Activated CD8-positive, alpha-beta T cell treated with anti-CD3 and anti-CD28 coated beads for 36 hours (primary cell): ENCODE data around the gene TBC1D22A. TPM values are rescaled to one million over a fixed set of nuclear protein-coding genes. Genes with fewer than 3 reads are reported as not detected.

Experiments used
- ATAC-seq: fragments of 200-7000 bp; cut with Tn5 transposase; one replicate; pipeline ENCODE4 v1.10.0; 2021; ENCODE audit warnings: mild to moderate bottlenecking, moderate library complexity
- CTCF ChIA-PET: fragments of 350-600 bp; sonication (Branson Sonifier 250); formaldehyde crosslinking; loops from one replicate; lab custom pipeline; 2021; ENCODE audit warnings: antibody characterized with exemption; lab: Charles Lee
- POLR2A ChIA-PET: fragments of 350-600 bp; sonication (Branson Sonifier 250); formaldehyde crosslinking; loops from one replicate; lab custom pipeline; 2021; ENCODE audit warnings: antibody characterized with exemption; lab: Charles Lee
- DNase-seq: peaks from one replicate; pipeline ENCODE4 v3.0.0-alpha.2; 2020
- H3K27ac Mint-ChIP-seq: one replicate; pipeline ENCODE4 v1.8.0; 2021; ENCODE audit warnings: mild to moderate bottlenecking, mixed read lengths
- H3K27me3 Mint-ChIP-seq: one replicate; pipeline ENCODE4 v1.8.0; 2021; ENCODE audit warnings: mixed read lengths
- H3K36me3 Mint-ChIP-seq: one replicate; pipeline ENCODE4 v1.8.0; 2021; ENCODE audit warnings: low read depth, mixed read lengths
- H3K4me1 Mint-ChIP-seq: one replicate; pipeline ENCODE4 v1.8.0; 2021; ENCODE audit warnings: low read depth, mixed read lengths
- H3K4me3 Mint-ChIP-seq: one replicate; pipeline ENCODE4 v1.8.0; 2021; ENCODE audit warnings: mild to moderate bottlenecking, moderate library complexity, mixed read lengths
- H3K9me3 Mint-ChIP-seq: one replicate; pipeline ENCODE4 v1.8.0; 2021; ENCODE audit warnings: mixed read lengths
- intact Hi-C: fragments of 100-400 bp; cut with micrococcal nuclease; formaldehyde crosslinking; loops from one replicate; pipeline ENCODE4 v1.10.0; 2022
- total RNA-seq, 2 experiments: library from RNA; stranded (reverse); gene quantifications; one replicate each; pipeline ENCODE4 v1.2.3, GENCODE V29; 2021
- TF ChIP-seq, protein P1 (sequence below): fragments of 200-600 bp; IDR thresholded peaks from one replicate; pipeline ENCODE4 v1.8.0; 2022; ENCODE audit warnings: antibody characterized with exemption, mild to moderate bottlenecking

TBC1D22A gene
- total RNA-seq, 2 experiments from 2014 or later, result 41.0 to 42.8 TPM

DNA sequence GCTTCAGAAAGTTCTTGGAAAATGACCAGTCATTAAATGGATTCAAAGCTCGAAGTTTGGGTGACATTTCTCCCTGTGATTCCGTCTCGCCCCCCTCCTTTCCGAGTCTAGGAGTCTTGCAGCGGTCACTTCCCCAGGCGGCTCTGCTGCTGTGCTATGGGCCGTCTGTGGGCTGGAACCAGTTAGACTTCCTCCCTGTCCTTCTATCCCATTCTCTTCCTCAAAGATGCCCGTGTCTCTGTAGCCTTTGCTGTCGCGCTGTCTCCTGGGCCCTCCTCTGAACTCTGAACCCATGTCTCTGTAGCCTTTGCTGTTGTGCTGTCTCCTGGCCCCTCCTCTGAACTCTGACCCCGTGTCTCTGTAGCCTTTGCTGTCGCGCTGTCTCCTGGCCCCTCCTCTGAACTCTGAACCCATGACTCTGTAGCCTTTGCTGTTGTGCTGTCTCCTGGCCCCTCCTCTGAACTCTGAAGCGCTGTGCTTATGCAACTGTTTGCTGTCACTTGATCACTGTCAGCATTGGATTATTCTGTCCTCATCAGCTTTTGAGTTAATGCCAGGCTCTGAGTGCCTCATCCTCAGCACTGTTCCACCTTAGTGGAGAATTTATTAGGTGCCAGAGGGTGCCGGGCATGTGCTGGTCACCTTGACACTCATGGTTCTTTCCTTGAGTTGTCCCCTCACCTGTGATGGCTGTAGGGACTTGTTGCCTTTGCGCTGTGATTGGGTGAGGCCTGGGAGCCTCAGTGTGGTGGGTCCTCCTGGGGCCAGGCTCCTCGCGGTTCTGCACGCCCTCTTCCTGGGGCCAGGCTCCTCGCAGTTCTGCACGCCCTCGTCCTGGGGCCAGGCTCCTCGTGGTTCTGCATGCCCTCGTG lies 173.3 kb downstream of the TBC1D22A start:
- no peak overlapping the region for H3K4me3 Mint-ChIP-seq
- peaks cover 28% of the 10 kb centered on the region for H3K4me1 Mint-ChIP-seq
- intact Hi-C loops, result no loop called here
- TF ChIP-seq, protein P1, sequence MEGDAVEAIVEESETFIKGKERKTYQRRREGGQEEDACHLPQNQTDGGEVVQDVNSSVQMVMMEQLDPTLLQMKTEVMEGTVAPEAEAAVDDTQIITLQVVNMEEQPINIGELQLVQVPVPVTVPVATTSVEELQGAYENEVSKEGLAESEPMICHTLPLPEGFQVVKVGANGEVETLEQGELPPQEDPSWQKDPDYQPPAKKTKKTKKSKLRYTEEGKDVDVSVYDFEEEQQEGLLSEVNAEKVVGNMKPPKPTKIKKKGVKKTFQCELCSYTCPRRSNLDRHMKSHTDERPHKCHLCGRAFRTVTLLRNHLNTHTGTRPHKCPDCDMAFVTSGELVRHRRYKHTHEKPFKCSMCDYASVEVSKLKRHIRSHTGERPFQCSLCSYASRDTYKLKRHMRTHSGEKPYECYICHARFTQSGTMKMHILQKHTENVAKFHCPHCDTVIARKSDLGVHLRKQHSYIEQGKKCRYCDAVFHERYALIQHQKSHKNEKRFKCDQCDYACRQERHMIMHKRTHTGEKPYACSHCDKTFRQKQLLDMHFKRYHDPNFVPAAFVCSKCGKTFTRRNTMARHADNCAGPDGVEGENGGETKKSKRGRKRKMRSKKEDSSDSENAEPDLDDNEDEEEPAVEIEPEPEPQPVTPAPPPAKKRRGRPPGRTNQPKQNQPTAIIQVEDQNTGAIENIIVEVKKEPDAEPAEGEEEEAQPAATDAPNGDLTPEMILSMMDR, result no peak
- ATAC-seq (no peak), DNase-seq (no peak)
- no peaks in the 10 kb centered on the region for H3K27me3 Mint-ChIP-seq
- CTCF ChIA-PET, result no interaction called here
- H3K36me3 Mint-ChIP-seq, result peaks cover 13% of the 10 kb centered on the region
- H3K27ac Mint-ChIP-seq, result no peak overlapping the region
- H3K9me3 Mint-ChIP-seq, result no peaks in the 10 kb centered on the region
- POLR2A ChIA-PET, result no interaction called here

DNA sequence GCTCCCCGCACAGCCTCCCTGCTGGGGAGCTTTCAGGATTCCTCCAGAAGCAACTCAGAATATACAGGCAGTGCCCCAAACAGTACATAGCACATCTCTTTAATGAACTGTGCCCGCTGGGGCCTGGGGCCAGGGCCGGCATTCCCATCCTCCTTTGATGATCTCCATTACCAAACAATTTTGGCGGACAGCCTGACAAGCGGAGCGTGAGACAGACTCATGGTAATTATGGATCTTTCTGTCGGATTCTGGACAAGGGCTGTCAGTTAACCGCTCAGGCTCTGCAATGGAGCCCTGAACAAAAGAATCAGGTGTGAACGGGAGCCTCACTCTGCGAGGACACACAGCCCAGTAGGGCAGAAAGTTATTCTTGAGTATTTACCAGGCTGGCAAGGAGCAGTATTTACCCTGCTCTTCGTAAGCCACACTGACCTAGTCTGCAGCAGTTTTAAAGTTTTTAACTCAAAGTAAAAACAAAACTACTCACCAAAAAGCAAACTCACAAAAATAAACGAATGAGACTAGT lies 174.0 kb downstream of the TBC1D22A start:
- TF ChIP-seq, protein P1, result no peak
- Mint-ChIP-seq H3K9me3 (no peaks in the 10 kb centered on the region), H3K36me3 (peaks cover 13% of the 10 kb centered on the region), H3K4me3 (no peak overlapping the region), H3K27ac (no peak overlapping the region), H3K27me3 (no peaks in the 10 kb centered on the region), H3K4me1 (peaks cover 28% of the 10 kb centered on the region)
- ChIA-PET POLR2A (no interaction called here), CTCF (no interaction called here)
- intact Hi-C loops, result no loop called here
- no peak for DNase-seq
- no peak for ATAC-seq

DNA sequence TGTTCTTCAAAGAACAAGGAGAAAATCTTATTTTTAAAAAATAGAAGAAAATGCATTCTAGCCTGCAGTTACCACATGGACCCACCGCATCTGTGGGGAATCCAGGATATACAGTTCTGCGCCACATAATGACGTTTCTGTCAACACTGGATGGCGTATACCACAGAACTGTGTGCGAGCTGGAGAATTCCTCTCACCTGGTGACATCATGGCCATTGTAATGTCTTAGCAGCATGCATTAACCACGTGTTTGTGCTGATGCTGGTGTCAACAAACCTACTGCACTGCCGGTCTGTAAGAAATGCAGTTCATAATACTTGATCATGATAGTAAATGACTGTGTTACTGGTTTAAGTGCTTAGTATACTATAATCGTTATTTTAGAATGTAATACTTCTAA lies 174.7 kb downstream of the TBC1D22A start:
- TF ChIP-seq, protein P1, result no peak
- Mint-ChIP-seq H3K27ac (no peak overlapping the region), H3K4me3 (no peak overlapping the region), H3K36me3 (peaks cover 13% of the 10 kb centered on the region), H3K4me1 (peaks cover 28% of the 10 kb centered on the region), H3K27me3 (no peaks in the 10 kb centered on the region), H3K9me3 (no peaks in the 10 kb centered on the region)
- intact Hi-C loops, result no loop called here
- ChIA-PET CTCF (no interaction called here), POLR2A (interaction anchor here (0.6 kb wide), 1 partner anchor 259 kb away, joined by 3 read pairs; no protein-coding TSS in a partner anchor)
- ATAC-seq (no peak), DNase-seq (no peak)

DNA sequence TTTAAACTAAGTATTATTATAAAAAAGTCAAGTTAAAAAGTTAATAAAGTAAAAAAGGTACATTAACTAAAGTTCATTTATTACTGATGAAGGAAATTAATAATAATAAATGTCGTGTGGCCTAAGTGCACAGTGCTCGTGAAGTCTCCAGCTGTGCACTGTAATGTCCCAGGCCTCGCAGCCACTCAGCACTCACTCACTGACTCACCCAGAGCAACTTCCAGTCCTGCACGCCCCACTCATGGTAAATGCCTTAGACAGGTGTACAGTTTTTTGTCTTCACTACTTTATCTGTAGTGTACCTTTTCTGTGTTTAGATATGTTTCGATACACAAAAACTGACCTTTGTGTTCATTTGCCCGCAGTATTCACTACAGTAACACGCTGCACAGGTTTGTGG lies 175.5 kb downstream of the TBC1D22A start:
- H3K27ac Mint-ChIP-seq, result no peak overlapping the region
- ATAC-seq (no peak), DNase-seq (no peak)
- H3K27me3 Mint-ChIP-seq, result no peaks in the 10 kb centered on the region
- TF ChIP-seq, protein P1, result no peak
- ChIA-PET POLR2A (interaction anchor here (0.6 kb wide), 1 partner anchor 258 kb away, joined by 3 read pairs; no protein-coding TSS in a partner anchor), CTCF (no interaction called here)
- peaks cover 27% of the 10 kb centered on the region for H3K4me1 Mint-ChIP-seq
- H3K36me3 Mint-ChIP-seq, result peaks cover 14% of the 10 kb centered on the region
- intact Hi-C loops, result no loop called here
- H3K9me3 Mint-ChIP-seq, result no peaks in the 10 kb centered on the region
- H3K4me3 Mint-ChIP-seq, result no peak overlapping the region
